ENCODE measurements around the gene ZNF80.

DNA sequence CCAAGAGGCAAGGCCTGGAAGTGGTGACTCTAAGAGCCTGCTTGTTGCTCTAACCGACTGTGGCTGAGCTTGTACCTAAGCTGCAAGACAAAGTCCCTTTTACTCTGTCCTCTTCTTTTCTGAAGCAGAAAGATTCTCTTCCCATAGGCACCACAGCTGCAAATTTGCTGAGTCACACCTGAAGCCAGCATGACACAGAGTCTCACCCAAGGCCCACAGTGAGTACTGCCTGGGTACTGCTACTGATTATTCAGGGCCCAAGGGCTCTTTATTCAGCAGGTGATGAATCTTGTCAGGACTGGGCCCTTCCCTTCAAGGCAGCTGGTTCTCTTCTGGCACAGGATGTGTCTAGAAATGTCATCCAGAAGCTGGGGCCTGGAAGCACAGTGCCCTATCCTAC lies 37.6 kb upstream of the ZNF80 start:
- TF ChIP-seq, protein P1, sequence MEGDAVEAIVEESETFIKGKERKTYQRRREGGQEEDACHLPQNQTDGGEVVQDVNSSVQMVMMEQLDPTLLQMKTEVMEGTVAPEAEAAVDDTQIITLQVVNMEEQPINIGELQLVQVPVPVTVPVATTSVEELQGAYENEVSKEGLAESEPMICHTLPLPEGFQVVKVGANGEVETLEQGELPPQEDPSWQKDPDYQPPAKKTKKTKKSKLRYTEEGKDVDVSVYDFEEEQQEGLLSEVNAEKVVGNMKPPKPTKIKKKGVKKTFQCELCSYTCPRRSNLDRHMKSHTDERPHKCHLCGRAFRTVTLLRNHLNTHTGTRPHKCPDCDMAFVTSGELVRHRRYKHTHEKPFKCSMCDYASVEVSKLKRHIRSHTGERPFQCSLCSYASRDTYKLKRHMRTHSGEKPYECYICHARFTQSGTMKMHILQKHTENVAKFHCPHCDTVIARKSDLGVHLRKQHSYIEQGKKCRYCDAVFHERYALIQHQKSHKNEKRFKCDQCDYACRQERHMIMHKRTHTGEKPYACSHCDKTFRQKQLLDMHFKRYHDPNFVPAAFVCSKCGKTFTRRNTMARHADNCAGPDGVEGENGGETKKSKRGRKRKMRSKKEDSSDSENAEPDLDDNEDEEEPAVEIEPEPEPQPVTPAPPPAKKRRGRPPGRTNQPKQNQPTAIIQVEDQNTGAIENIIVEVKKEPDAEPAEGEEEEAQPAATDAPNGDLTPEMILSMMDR (IDR thresholded peaks at IDR 0.05), result no peak
- TF ChIP-seq POLR2A (IDR thresholded peaks at IDR 0.05), result no peak

Measured in upper lobe of left lung (tissue), 4 donors.